Stimulated activated CD8-positive, alpha-beta memory T cell treated with anti-CD3 and anti-CD28 coated beads, Interleukin-12 subunit alpha, Interleukin-12 subunit beta, amount 100 ng/mL, for 4 hours (primary cell): Measurements from ENCODE around the gene GRB14.
"Not testable (repeated sequence)": the region's sequence is repeated elsewhere in the genome, so short reads cannot be mapped to it uniquely, and the experiment has no call there.

Experiments used
- DNase-seq: peaks from one replicate; pipeline ENCODE4 v3.0.0-alpha.2; 2020; ENCODE audit warnings: low read depth

GRB14 gene

DNA sequence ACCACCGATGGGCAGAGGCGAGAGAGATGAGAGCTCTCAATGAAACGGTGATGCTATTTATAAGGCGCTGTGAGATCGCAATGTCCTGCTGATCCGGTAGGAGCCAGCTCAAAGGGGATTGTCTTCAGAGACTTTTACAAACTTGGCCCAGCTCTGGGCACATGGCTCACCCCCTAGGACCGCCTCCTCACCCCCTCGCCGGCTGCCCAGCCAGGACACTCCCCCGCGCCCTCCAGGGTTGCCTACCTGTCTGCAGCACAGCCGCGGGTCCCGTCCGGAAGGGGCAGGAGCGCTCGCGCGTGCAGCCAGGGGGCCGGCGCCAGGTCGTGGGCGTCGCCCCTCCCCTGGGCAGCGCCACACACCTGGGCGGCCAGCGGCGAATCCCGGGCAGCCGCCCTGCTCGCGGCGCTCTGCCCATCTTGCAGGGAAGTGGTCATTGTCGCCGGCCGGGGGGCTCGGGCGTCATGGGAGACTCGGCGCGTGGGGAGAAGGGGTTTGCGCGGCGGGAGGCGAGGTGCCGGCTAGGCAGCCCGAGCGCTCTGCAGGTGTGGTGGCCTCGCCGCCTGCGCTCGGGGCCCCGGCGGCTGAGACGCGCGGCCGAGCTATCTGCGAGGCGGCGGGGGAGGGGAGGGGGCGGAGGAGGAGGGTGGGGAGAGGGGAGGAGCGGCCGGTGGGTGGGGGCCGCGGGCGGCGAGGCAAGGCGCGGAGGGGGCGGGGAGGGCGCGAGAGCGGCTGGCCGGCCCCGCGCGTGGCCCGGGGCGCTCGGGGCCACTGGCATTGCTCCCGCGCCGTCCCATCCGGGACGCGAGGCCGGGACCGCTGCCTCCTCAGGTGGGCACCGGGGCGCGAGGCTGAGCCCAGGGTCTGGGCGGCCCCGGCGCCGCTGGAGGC, at the start of gene GRB14:
Gene GRB14 (minus strand): TSS at position 610 of the 891 bp plus-strand sequence. CDS start 173 bp downstream, at position 437.
- DNase-seq: no peak

DNA sequence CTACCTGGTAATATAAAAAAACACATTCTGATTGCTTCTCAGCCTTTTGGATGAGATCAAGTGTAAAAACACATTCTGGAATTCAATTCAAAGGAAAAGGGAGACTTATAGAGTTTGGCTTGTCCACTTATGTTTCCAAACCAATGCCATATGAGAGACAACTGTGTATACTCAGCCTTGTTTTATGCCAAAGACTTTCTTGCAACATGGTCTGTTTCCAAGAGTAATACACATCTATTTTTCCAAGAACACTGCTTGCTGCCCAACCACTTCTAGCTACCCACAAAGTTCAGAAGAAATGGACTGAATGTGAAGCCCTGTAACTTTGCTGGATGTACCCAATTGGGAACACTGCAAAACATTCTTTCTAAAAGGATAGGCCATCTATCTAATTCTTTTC, 48.0 kb upstream of the GRB14 start:
- DNase-seq: no peak

DNA sequence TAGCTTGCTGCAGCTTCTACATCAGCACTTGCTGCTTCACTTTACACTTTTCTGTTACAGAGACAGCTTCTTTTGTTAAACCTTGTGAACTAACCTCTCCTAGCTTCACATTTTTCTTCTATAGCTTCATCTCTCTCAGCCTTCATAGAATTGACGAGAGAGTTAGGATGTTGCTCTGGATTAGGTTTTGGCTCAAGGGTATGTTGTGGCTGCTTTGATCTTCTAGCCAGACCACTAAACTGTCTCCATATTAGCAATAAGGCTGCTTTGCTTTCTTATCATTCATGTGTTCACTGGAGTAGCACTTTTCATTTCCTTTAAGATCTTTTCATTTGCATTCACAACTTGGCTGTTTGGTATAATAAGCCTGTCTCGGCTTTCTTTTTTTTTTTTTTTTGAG, 46.3 kb upstream of the GRB14 start:
- no peak for DNase-seq

DNA sequence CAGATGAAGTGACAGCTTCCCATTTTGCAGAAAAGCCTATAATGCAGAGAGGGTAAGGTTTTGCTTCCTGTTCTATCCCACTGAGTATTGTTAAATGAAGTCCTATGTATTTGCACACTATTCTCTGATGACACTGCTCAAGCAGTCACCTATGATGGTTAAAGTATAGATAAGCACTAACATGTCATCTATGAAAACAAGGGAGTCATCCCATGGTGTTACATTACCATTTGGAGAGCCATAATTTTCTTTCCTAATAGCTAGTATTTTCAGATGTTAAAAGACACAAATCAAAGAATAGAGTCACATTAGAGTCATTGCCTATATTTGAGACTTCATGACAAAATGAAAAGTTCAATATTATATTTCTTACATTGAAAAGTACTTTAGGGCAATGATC, 42.8 kb upstream of the GRB14 start:
- DNase-seq: no peak

DNA sequence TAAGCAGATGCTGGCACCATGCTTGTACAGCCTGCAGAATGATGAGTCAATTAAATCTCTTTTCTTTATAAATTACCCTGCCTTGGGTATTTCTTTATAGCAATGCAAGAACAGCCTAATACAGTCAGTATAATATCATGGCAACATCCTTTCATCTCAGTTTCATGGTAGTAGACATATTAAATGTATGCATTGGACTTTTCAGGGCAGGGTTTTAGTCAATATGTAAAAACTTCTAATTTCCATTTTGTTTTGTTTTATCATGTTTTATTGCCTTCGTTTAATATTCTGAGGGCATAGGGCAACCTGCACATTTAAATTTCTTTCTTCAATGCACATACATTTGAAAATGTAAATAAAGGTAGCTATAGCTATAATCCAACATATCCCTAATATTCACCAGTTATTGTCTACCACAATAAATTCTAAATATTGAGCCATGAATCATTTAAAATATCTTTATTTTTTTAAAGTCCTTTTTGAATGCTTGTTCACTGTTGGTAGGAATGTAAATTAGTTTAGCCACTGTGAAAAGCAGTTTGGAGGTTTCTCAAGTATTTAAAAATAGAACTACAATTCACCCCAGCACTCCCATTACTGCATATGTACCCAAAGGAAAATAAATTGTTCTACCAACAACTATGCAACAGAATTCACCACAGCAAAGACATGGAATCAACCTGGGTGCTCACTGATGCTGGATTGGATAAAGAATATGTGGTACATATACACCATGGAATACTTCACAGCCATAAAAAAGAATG, 41.8 kb upstream of the GRB14 start:
- no peak for DNase-seq

DNA sequence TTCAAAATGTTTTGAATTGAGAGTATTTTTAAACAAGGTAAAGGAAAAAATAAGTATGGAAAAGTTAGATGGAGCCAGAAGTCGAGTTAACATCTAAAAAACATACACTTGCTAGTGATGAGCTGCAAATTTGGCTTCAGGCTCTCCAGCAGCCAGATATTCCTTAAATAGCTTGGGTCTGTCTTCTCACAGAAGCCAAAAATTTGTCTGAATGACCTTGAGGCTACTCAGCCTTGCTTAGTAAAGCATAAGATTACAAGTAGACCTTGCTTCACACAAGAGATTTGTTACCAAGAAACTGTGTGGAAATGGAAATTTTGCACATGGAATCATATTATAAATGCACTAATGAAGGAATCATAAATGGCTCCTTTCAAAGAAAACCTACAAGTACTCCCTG, 40.8 kb upstream of the GRB14 start:
- no peak for DNase-seq

DNA sequence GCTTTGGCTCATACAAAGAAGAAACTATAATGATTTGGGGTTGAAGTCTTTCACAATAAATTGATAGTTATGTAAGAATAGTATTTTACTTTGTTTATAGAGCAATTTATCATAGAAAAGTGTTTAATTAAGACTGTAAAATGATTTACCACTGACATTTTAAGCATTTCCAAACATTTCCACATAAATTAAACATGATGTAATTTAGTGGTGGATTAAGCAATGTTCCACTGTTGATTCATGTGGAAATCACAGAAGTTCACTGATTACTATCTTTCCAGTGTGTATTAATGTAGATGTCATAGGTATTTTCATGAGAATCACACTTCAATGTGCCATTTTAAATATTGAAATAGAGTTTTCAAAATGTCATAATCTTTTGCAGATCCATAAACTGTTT, 40.1 kb upstream of the GRB14 start:
- DNase-seq: no peak

DNA sequence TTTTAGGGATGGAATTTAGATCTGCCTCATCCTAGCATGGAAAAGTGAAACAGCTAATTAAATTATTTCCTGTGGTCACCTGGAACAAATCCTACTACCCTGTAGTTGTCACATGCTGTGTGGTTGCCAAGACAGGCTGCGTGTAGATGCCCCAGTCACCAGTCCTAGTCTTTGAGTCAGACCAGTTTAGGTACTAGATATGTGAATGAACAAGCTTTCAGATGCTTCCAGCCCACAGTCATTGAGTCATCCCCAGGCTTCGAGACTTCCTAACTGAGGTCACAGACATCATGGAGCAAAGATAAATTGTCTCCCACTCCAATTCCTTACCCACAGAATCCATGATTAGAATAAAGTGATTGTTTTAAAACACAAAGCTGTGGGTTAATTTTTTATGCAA, 35.8 kb upstream of the GRB14 start:
- DNase-seq: no peak

DNA sequence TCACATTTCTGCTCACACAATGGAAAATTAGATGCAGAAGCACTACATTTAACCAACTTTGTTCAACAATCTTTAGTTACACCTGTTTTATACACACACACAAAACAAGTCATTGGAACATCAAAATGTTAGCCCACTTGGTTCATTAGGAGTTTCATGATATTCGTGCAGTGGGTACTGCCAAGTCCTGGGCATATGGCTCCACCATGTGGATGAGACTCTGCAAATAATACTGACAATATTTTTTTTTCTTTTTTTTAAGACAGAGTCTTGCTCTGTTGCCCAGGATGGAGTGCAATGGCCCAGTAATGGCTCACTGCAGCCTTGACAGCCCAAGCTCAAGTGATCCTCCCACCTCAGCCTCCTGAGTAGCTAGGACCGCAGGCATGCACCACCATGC, 34.5 kb upstream of the GRB14 start:
- DNase-seq: no peak

DNA sequence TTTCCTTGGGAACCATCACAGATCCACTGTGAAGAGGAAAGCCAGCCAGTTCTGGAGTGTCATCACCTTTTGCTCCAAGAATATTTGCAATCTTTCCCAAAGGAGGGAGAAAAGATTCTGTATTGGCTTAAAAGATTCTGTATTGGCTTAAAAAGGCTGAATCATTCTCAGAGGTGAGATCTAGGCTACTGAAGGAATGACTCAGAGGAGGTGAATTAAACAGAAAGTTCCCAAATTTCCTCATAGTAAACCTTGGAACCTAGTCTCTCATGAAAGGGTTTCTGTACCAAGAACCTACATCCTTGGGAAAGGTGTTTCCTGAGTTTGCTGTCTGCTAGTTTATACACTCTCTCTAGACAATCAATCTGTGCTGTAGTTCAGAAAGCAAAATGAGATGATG, 34.1 kb upstream of the GRB14 start:
- DNase-seq: no peak

DNA sequence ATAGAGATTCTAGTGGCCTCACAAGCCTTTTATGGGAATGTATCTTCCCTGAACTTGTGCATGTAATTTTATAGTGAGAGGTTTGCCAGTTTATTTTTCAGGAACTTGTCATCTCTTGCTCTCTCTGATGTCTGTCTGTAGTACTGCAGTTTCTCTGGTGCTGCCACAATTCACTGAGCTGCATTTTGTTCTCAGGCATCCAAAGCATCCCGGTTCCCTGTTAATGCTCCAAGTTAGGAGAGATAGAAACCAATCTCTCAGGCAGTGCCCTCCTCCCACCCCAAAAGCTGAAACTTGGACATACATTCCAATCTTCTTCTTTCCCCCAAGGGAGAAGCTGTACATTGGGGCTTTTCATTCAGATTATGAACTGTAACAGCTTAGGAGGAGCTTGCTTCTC, 30.1 kb upstream of the GRB14 start:
- no peak for DNase-seq

DNA sequence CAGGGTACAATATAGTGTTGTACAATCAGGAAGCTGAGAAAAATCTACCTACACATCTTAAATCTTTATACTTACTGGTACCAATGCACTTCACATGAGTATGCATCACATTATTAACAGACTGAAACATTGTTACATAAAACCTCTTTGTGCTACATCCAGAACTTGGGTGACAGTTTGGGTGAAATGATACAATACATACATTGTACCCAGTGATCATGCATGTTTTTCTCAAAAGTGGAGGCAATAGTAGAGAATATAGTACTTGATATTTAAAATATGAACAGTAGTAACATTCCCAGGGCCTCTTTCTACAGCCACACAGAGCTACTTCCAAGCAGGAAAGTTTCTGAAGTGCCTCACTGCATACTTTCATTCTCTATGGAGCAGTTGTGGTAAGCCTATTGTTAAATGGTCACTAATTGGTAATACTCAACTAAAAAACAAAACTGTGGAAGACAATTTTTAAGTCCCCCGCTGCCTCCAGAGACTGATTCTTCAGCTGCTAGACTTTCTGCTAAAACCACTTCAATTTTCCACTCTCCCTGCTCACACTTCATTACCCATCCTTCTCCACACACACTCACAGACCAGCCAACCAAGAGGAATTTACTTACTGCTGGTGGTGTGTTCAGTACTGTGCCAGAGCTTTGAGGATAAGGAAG, 22.9 kb upstream of the GRB14 start:
- DNase-seq: no peak

DNA sequence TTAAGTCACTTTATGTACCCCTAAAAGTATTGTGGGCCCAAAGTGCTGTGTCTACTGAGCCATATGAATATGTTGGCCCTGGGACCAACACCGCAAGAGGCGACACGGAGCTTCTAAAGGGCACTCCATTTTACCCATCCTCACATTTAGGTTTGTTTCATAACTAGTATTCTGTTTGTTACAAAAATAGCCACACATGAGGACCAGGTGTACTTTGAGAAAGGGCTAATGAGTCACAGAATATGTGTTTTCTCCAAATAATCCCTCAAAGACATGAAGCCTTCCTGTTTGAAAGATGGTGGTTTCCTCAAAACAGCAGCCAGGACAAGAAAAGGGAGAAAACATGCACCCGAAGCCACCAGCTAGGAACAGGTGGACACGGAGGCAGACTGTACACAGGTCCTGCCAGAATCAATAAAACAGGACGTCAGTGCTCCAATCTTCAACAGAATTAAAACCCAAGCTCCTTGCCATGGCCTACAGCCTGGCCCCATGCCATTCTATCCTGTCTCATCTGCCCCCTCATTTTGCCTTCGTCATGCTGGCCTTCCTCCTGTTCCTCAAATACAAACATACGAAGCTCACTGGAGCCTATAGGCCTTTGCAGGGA, 21.8 kb upstream of the GRB14 start:
- DNase-seq: no peak

DNA sequence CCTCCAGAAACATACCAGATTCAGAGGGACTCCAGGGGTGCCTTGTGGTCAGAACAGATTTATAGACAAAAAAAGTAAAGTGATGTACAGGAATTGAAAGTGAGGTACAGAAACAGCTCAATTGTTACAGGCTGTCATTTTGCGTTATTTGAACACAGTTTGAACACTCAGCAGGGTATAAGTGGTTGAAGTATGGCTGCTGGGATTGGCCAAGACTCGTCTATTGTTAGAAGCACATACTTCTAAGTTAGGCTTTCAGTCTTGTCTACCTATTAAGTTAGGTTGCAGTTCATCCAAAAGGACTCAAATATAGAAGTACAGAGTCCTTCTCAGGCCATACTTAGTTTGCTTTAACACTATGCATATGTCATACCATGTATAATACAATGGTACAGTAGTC, 21.0 kb upstream of the GRB14 start:
- no peak for DNase-seq

DNA sequence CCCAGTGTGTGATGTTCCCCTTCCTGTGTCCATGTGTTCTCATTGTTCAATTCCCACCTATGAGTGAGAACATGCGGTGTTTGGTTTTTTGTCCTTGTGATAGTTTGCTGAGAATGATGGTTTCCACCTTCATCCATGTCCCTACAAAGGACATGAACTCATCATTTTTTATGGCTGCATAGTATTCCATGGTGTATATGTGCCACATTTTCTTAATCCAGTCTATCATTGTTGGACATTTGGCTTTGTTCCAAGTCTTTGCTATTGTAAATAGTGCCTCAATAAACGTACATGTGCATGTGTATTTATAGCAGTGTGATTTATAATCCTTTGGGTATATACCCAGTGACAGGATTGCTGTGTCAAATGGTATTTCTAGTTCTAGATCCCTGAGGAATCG, 7.0 kb upstream of the GRB14 start:
- DNase-seq: not testable (repeated sequence)

DNA sequence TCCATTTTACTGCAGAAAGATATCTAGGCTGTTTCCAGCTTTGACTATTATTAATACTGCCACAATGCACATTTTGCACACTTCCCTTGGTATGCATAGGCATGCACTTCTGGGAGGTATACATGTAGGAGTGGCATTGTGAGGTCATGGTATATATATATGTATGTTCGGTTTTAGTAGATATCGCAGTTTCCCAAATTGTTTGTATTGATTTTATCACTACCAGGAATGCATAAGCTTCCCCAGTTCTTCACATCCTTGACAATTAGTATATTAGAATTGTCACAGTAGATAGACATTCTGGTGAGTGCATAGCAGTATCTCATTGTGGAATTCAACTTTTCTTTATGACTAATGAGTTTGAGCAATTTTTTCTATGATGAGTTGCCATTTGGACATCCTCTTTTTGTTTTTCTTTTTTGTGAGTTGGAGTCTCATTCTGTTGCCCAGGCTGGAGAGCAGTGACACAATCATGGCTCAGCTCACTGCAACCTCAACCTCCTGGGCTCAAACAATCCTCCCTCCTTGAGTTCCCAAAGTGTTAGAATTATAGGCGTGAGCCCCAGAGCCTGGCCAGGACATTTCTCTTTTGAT, 4.2 kb upstream of the GRB14 start:
- no peak for DNase-seq

DNA sequence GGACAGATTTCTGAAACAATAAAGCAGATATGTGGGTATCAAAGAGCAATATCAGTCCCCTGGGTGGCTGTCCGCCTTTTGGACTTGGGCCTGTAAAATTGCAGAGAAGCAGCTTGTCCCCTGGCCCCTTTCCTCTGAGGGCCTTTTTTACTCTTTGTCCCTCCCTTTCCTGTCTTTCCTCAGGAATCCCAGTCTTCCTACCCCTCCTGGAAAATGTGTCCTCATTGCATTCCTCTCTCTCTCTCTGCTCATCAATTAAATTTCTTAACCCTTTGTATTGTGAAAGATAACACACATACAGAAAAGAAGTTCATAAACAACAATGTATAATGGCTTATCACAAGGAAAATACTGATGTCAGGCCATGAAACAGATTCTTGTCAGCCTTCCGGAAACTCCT, 3.0 kb upstream of the GRB14 start:
- DNase-seq: no peak

DNA sequence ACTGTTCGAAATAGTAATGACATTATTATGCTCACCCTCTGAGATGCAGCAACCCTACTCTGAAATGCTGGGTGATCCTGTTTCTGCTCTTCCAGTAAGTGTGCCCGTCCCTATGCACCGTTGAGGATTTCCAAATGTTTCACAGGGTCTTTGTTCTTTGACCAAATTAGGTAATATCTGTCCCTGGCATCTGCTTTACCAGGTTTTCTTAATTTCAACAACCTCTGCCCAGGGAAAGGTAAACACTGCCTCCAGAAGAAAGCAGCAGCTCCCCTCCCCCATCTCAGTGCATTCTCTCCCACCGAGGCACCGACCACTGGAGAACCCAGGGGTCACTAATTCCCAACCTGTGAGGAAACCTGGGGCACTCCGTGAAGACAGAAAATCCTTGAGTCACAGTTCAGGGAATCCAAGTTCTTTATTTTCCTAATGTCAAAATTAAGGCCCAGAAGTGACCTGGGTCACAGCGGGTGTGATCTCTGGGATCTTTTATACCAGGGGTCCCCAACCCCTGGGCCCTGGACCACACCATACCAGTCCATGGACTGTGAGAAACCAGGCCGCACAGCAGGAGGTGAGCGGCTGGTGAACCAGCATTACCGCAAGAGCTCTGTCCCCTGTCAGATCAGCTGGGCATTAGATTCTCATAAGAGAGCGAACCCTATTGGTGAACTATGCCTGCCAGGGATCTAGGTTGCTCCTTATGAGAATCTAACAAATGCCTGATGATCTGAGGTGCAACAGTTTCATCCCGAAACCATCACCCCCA, 1.2 kb upstream of the GRB14 start:
- DNase-seq: no peak

DNA sequence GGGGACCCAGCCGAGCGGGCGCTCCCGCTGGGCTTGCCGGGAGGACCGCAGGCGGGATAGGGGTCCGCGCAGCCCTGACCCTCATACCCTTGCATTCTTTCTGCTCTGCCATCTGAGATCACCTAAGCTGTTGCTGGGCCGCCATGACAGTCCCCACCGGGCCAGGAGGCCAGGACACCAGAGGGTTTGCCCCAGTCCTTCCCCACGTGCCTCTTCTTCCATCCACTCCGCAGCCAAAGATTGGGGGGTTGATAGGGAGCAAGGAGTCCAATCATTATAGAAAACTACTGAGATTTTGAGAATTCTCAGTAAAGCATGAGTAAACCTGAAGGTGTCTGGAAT, 453 bp upstream of the GRB14 start:
- DNase-seq: no peak

DNA sequence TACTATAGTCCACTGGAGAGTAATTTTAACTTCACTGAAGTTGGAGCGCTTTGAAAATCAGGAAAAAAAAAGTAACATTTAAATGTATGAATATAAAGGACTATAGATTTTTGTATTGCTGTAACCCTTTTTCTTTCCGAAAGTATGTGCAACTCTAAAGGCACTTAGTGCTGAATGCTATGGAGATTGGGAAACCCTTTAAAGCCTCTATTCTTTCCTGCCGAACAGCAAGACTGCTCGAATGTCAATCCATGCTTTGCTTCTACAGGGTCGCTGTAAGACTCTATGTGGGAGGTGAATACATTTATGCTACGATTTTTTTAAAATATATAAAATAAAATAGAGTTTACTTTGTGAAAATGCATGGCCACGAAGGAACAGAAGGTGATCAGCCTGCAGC, 825 bp downstream of the GRB14 start:
- DNase-seq: no peak

DNA sequence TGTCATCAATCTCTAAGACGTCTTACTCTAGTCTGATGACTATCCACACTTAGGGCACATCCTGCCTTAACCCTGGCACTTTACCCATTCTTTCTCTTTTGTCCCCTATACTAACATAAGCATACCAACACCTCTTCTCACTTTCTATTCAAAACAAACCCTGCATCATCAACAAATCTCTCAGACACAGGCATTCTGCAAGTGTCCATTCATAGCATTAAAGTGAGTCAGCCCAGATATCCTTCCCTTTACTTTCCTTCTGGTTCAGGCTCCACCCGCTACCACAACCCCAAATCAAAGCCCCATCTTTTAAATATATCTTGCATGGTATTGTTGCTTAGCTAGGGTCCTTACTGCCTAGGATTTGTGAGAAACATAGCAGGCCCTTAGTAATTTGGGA, 3.8 kb downstream of the GRB14 start:
- DNase-seq: no peak
